Spleen (tissue), 7 donors: ENCODE data around the gene NCOA1.

Experiments used
- CTCF ChIP-seq, 11 experiments: fragments of 200-600 bp in 7 of 11; fragments of 450-650 bp in 4 of 11; sonication (generic) in 4 of 11; IDR thresholded peaks in 8 of 11; conservative IDR thresholded peaks in 3 of 11; 1 replicate in 7 of 11; 2 replicates in 4 of 11; pipeline versions ENCODE4 v1.4.0 to v1.8.0; 2016 to 2021; ENCODE audit warnings: antibody characterized with exemption in 11 of 11, inconsistent platforms in 4 of 11, mild to moderate bottlenecking in 1 of 11
- POLR2A ChIP-seq, 3 donors: fragments of 450-650 bp; IDR thresholded peaks; one replicate each; pipeline ENCODE4 v1.5.1; 2017; ENCODE audit warnings: antibody characterized with exemption in 3 of 3, mild to moderate bottlenecking in 1 of 3
- POLR2AphosphoS5 ChIP-seq, 3 donors: sonication (generic); formaldehyde crosslinking; IDR thresholded peaks; one replicate each; pipeline ENCODE4 v1.5.1; 2017; ENCODE audit warnings: antibody characterized with exemption in 3 of 3
- donor health status: DM: no; HTN: no; CAD: no; lungs with moderate emphysema.
- donor health status: DM: no; HTN: no; CAD: no.
- donor health status: DM: no; HTN: no; CAD: no.

- no peak for TF ChIP-seq CTCF (IDR thresholded peaks at IDR 0.05 in 8 of 11, conservative IDR thresholded peaks at IDR 0.05 in 3 of 11)
- TF ChIP-seq POLR2A (IDR thresholded peaks at IDR 0.05), result no peak
- no peak for TF ChIP-seq POLR2AphosphoS5 (IDR thresholded peaks at IDR 0.05)
Measured at GRCh38 chr2:24652265-24653182, 161.5 kb downstream of the NCOA1 start.
